Thymus (tissue), 11 donors: Measurements from ENCODE around the gene PMPCA. TPM values are rescaled to one million over a fixed set of nuclear protein-coding genes. Genes with fewer than 3 reads are reported as not detected.

Source experiments
- DNase-seq, 9 donors: peaks; one replicate each; pipeline ENCODE4 v3.0.0-alpha.2; 2013; ENCODE audit warnings: low spot score in 9 of 9, low read depth in 6 of 9, missing footprints in 1 of 9
- H3K27ac ChIP-seq, 2 donors: one replicate each; pipeline ENCODE4 v1.5.1; 2013; ENCODE audit warnings: control low read depth in 1 of 2, low read depth in 1 of 2, low read length in 1 of 2, mild to moderate bottlenecking in 1 of 2, moderate library complexity in 1 of 2
- H3K27me3 ChIP-seq, 2 donors: one replicate each; pipeline ENCODE4 v1.5.1; 2013; ENCODE audit warnings: low read length in 1 of 2; ENCODE audit not compliant: control insufficient read depth in 2 of 2, insufficient read depth in 1 of 2
- H3K36me3 ChIP-seq, 2 donors: one replicate each; pipeline ENCODE4 v1.5.1; 2013; ENCODE audit warnings: low read length in 1 of 2, mild to moderate bottlenecking in 1 of 2, moderate library complexity in 1 of 2; ENCODE audit not compliant: control insufficient read depth in 2 of 2, insufficient read depth in 2 of 2
- H3K4me1 ChIP-seq, 2 donors: one replicate each; pipeline ENCODE4 v1.5.1; 2013; ENCODE audit warnings: low read length in 2 of 2; ENCODE audit not compliant: control insufficient read depth in 2 of 2, insufficient read depth in 2 of 2
- H3K4me3 ChIP-seq, 2 donors: one replicate each; pipeline ENCODE4 v1.5.1; 2013; ENCODE audit warnings: low read length in 2 of 2, control low read depth in 1 of 2, mild to moderate bottlenecking in 1 of 2
- H3K9me3 ChIP-seq, 2 donors: one replicate each; pipeline ENCODE4 v1.5.1; 2013; ENCODE audit warnings: low read length in 1 of 2, mild to moderate bottlenecking in 1 of 2; ENCODE audit not compliant: control insufficient read depth in 2 of 2, insufficient read depth in 1 of 2
- WGBS: extraction: QIAGEN DNeasy Blood & Tissue Kit; methylation state at CpG from one replicate; pipeline ENCODE4 v1.1.7; 2013; 5-methylcytosine and 5-hydroxymethylcytosine counted together
- polyA plus RNA-seq: library from polyadenylated mRNA; stranded (reverse); fragments of 200-250 nt; gene quantifications from one replicate; pipeline ENCODE4 v1.2.3, GENCODE V29; 2013
- total RNA-seq: library from RNA; stranded (reverse); fragments of 120-200 nt; gene quantifications from one replicate; pipeline ENCODE4 v1.2.4, GENCODE V29; 2013
- donor health status: healthy.

PMPCA gene
- total and polyA plus RNA-seq, 2 donors = 26.5 to 52.3 TPM

GRCh38 chr9:136379003-136379287, 31.5 kb upstream of the PMPCA start:
- peaks cover 43 to 56% of the 10 kb centered on the region in 2 donors for H3K36me3 ChIP-seq
- H3K4me3 ChIP-seq = no peak overlapping the region
- DNase-seq = no peak
- no peak overlapping the region for H3K27ac ChIP-seq
- 97% methylated on average over 18 of the region's 18 CpGs for WGBS
- no peaks in the 10 kb centered on the region for H3K9me3 ChIP-seq
- no peaks in the 10 kb centered on the region for H3K4me1 ChIP-seq
- peaks cover 0 to 3% of the 10 kb centered on the region in 2 donors for H3K27me3 ChIP-seq

GRCh38 chr9:136379401-136379800, 31.1 kb upstream of the PMPCA start:
- WGBS = 97% methylated on average over 11 of the region's 11 CpGs
- H3K4me1 ChIP-seq = no peaks in the 10 kb centered on the region
- no peak overlapping the region for H3K4me3 ChIP-seq
- no peaks in the 10 kb centered on the region for H3K9me3 ChIP-seq
- peaks cover 45 to 60% of the 10 kb centered on the region in 2 donors for H3K36me3 ChIP-seq
- H3K27ac ChIP-seq = no peak overlapping the region
- no peak for DNase-seq
- H3K27me3 ChIP-seq = no peaks in the 10 kb centered on the region

GRCh38 chr9:136379891-136380290, 30.6 kb upstream of the PMPCA start:
- no peaks in the 10 kb centered on the region for H3K27me3 ChIP-seq
- 96% methylated on average over 11 of the region's 11 CpGs for WGBS
- H3K36me3 ChIP-seq = peaks cover 45 to 64% of the 10 kb centered on the region in 2 donors
- H3K4me1 ChIP-seq = peaks cover 0 to 1% of the 10 kb centered on the region in 2 donors
- no peaks in the 10 kb centered on the region for H3K9me3 ChIP-seq
- DNase-seq = no peak
- H3K27ac ChIP-seq = no peak overlapping the region
- no peak overlapping the region for H3K4me3 ChIP-seq

- Histone ChIP-seq H3K36me3 (peaks cover 45 to 64% of the 10 kb centered on the region in 2 donors), H3K27ac (no peak overlapping the region), H3K9me3 (no peaks in the 10 kb centered on the region), H3K27me3 (no peaks in the 10 kb centered on the region), H3K4me1 (peaks cover 0 to 4% of the 10 kb centered on the region in 2 donors), H3K4me3 (no peak overlapping the region)
- DNase-seq = no peak
- WGBS = 97% methylated on average over 17 of the region's 17 CpGs
These were observed 30.1 kb upstream of the PMPCA start for GRCh38 chr9:136380381-136380780.

- WGBS = 95% methylated on average over 9 of the region's 9 CpGs
- no peak for DNase-seq
- H3K4me3 ChIP-seq = no peak overlapping the region
These were observed 29.1 kb upstream of the PMPCA start for GRCh38 chr9:136381311-136381710.

GRCh38 chr9:136381966-136382513, 28.4 kb upstream of the PMPCA start:
- 96% methylated on average over 25 of the region's 25 CpGs for WGBS
- Histone ChIP-seq H3K9me3 (no peaks in the 10 kb centered on the region), H3K4me1 (peaks cover 0 to 4% of the 10 kb centered on the region in 2 donors), H3K27ac (no peak overlapping the region), H3K27me3 (no peaks in the 10 kb centered on the region), H3K36me3 (peaks cover 49 to 72% of the 10 kb centered on the region in 2 donors), H3K4me3 (no peak overlapping the region)
- no peak for DNase-seq

More at GRCh38 chr9:136381311-136381710, 29.1 kb upstream of the PMPCA start:
- no peaks in the 10 kb centered on the region for H3K27me3 ChIP-seq
- no peaks in the 10 kb centered on the region for H3K9me3 ChIP-seq
- H3K36me3 ChIP-seq = peaks cover 45 to 67% of the 10 kb centered on the region in 2 donors
- H3K4me1 ChIP-seq = peaks cover 0 to 4% of the 10 kb centered on the region in 2 donors
- H3K27ac ChIP-seq = no peak overlapping the region

GRCh38 chr9:136383436-136383835, 27.0 kb upstream of the PMPCA start:
- no peak for DNase-seq

GRCh38 chr9:136385015-136385414, 25.4 kb upstream of the PMPCA start:
- Histone ChIP-seq H3K27ac (no peak overlapping the region), H3K4me1 (peaks cover 0 to 4% of the 10 kb centered on the region in 2 donors), H3K36me3 (peaks cover 58 to 79% of the 10 kb centered on the region in 2 donors), H3K4me3 (no peak overlapping the region), H3K27me3 (no peaks in the 10 kb centered on the region), H3K9me3 (no peaks in the 10 kb centered on the region)
- WGBS = 47% methylated on average over 11 of the region's 11 CpGs
- DNase-seq = peak in 2 of 9 donors; percentile 10 to 50

More at GRCh38 chr9:136383436-136383835, 27.0 kb upstream of the PMPCA start:
- Histone ChIP-seq H3K4me3 (no peak overlapping the region), H3K36me3 (peaks cover 60 to 81% of the 10 kb centered on the region in 2 donors), H3K9me3 (no peaks in the 10 kb centered on the region), H3K27me3 (no peaks in the 10 kb centered on the region), H3K4me1 (peaks cover 0 to 4% of the 10 kb centered on the region in 2 donors), H3K27ac (no peak overlapping the region)
- 98% methylated on average over 20 of the region's 20 CpGs for WGBS

- H3K4me3 ChIP-seq = no peak overlapping the region
- no peak overlapping the region for H3K27ac ChIP-seq
- H3K4me1 ChIP-seq = peaks cover 0 to 4% of the 10 kb centered on the region in 2 donors
- no peaks in the 10 kb centered on the region for H3K27me3 ChIP-seq
- H3K36me3 ChIP-seq = peaks cover 53 to 74% of the 10 kb centered on the region in 2 donors
- WGBS = 95% methylated on average over 13 of the region's 13 CpGs
- H3K9me3 ChIP-seq = no peaks in the 10 kb centered on the region
- no peak for DNase-seq
These were observed 24.4 kb upstream of the PMPCA start for GRCh38 chr9:136386018-136386417.
